ACHN (cell line): Measurements from ENCODE around the gene PEX5.
"Not testable (repeated sequence)": the region's sequence is repeated elsewhere in the genome, so short reads cannot be mapped to it uniquely, and the experiment has no call there.

Source experiments
- DNase-seq: peaks from one replicate; pipeline ENCODE4 v3.0.0-alpha.2; 2015
- in situ Hi-C: cut with HindIII; loops from 2 replicates; pipeline ENCODE4 v1.10.0; 2017; ENCODE audit warnings: low sequenced_read_pairs, low pct_ligation_motif_present, low pct_unique_long_range_greater_than_20kb

Gene PEX5

GRCh38 chr12:7206691-7207090, 17.2 kb downstream of the PEX5 start:
- no peak for DNase-seq
- in situ Hi-C loops: no loop called here

DNA sequence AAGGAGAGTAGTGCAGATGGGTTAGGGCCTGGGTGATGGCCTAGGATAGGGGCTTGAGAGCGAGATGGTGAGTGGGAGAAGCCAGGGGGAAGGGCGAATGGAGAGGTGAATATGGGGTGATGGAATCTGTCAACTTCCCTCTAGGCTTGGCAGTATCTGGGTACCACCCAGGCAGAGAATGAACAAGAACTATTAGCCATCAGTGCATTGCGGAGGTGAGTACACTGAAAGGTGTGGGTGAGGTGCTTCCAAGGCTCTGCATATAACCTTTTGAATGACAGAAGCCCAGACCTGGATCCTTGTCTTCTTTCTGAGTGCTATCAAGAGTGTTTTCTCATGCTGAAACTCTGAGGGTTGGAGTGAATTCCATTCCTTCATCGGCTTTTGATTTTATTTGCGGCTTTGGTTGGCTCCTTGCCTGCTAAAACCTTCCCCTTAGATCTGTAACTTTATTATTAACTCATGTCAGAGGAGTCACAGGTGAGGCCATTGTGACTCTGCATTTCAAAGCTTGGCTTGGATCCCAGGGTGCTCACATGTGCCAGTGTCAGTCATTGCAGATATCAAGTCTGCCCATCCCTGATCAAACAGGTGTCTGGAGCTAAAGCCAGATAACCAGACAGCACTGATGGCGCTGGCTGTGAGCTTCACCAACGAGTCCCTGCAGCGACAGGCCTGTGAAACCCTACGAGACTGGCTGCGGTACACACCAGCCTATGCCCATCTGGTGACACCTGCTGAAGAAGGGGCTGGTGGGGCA, 18.6 kb downstream of the PEX5 start:
- DNase-seq: no peak
- in situ Hi-C loops: no loop called here

DNA sequence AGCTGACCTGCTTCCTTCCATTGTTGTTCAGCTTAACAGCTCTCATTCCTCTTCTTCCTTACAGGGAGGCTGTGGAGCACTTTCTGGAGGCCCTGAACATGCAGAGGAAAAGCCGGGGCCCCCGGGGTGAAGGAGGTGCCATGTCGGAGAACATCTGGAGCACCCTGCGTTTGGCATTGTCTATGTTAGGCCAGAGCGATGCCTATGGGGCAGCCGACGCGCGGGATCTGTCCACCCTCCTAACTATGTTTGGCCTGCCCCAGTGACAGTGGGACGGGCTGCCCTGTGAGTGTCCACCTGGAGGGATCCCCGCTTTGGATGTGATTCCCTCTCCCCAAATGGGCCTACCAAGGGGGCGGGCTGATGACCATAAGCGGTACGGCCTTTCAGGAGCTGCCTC, 20.5 kb downstream of the PEX5 start:
- DNase-seq: no peak
- in situ Hi-C loops: no loop called here

DNA sequence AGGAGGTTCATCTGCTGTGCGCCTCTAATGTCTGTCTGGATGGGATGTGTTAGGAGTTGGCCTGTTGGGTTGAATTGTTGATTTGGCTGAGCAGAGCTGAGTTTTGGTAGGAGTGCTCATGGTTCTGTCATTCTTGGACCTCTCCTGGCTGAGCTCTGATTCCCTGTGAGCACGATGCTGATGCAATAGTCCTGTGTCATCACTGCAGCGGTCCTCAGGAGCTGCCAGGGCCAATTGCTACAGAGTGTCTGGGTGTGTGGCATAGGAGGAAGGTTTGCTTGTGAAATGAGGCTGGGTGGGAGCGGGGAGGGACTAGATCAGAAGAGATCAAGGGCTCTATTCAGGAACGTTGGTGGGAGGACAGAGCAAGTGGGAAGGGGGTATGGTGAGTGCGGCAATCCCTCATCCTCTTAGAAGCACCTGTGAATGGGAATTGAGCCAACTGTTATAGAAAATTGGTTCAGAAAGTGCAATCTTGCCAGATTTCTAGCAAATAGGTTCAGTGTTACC, 21.2 kb downstream of the PEX5 start:
- in situ Hi-C loops: no loop called here
- no peak for DNase-seq

- no peak for DNase-seq
- in situ Hi-C loops: no loop called here
These were observed 23.2 kb downstream of the PEX5 start for GRCh38 chr12:7212678-7213077.

DNA sequence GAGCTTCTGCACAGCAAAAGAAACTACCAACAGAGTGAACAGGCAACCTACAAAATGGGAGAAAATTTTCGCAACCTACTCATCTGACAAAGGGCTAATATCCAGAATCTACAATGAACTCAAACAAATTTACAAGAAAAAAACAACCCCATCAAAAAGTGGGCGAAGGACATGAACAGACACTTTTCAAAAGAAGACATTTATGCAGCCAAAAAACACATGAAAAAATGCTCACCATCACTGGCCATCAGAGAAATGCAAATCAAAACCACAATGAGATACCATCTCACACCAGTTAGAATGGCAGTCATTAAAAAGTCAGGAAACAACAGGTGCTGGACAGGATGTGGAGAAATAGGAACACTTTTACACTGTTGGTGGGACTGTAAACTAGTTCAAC, 24.3 kb downstream of the PEX5 start:
- in situ Hi-C loops, DNase-seq: not testable (repeated sequence)

- no peak for DNase-seq
- in situ Hi-C loops: no loop called here
These were observed 28.1 kb downstream of the PEX5 start for GRCh38 chr12:7217475-7218069.

DNA sequence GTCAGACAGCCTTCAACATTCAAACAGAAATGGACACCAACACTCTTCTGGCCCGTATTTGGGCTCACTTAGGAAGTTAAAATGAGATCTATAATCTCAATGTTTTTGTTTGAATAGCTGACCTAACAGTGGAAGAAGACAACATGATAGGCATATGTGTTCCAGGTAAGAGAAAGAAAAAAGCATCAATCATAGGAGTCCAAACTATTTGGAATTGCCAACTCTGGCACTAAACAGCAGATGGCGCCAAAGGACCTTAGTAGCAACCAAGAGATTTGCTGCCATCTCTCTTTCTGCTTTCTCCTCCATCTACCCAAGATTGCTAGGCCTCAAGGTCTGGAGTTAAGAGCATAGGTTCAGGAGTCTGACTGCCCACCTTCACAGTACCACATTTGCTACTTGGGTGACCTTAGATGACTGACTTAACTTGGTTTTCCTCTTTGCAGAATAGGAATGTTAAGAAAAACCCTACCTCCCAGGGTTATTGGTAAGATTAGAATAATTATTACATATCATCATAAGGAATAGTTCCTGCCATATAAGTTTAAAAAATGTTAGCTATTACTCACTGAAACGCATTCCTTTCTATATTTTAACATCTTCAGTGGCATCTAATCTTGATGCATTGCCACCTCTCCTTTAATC, 30.2 kb downstream of the PEX5 start:
- in situ Hi-C loops: no loop called here
- peak; percentile 81 for DNase-seq

GRCh38 chr12:7221486-7221885, 32.0 kb downstream of the PEX5 start:
- DNase-seq: no peak
- in situ Hi-C loops: no loop called here

GRCh38 chr12:7229741-7230140, 40.3 kb downstream of the PEX5 start:
- in situ Hi-C loops: no loop called here
- DNase-seq: no peak

- in situ Hi-C loops: no loop called here
- no peak for DNase-seq
These were observed 52.0 kb downstream of the PEX5 start for GRCh38 chr12:7241404-7242005.

GRCh38 chr12:7242176-7243101, 53.0 kb downstream of the PEX5 start:
- no peak for DNase-seq
- in situ Hi-C loops: no loop called here

- DNase-seq, in situ Hi-C loops: not testable (repeated sequence)
These were observed 62.0 kb downstream of the PEX5 start for GRCh38 chr12:7251328-7251996.

- no peak for DNase-seq
- in situ Hi-C loops: no loop called here
These were observed 69.6 kb downstream of the PEX5 start for GRCh38 chr12:7259060-7259459.
